HK-2 (cell line): ENCODE results near the gene KIAA1614.

ENCODE experiments used
- DNase-seq: peaks from one replicate; pipeline ENCODE4 v3.0.0-alpha.2; 2018; ENCODE audit not compliant: unreplicated experiment

Gene KIAA1614

GRCh38 chr1:180912801-180913565 is at the start of gene KIAA1614:
TSS of gene KIAA1614 (plus strand) at chr1:180912897. CDS start at chr1:180913244, 347 bp downstream.
- peak; percentile 61 for DNase-seq

GRCh38 chr1:180863158-180863775 is 49.4 kb upstream of the KIAA1614 start:
- peak; percentile 27 for DNase-seq

GRCh38 chr1:180881806-180882509 is 30.7 kb upstream of the KIAA1614 start:
- DNase-seq: no peak

GRCh38 chr1:180884588-180885300 is 28.0 kb upstream of the KIAA1614 start:
- DNase-seq: no peak

- no peak for DNase-seq
Observed at GRCh38 chr1:180886338-180886737, 26.4 kb upstream of the KIAA1614 start.

- no peak for DNase-seq
Observed at GRCh38 chr1:180887841-180888240, 24.9 kb upstream of the KIAA1614 start.

GRCh38 chr1:180888870-180889269 is 23.8 kb upstream of the KIAA1614 start:
- DNase-seq: no peak

GRCh38 chr1:180889325-180889724 is 23.4 kb upstream of the KIAA1614 start:
- DNase-seq: no peak

- DNase-seq: no peak
Observed at GRCh38 chr1:180892272-180892671, 20.4 kb upstream of the KIAA1614 start.

- DNase-seq: no peak
Observed at GRCh38 chr1:180892675-180893074, 20.0 kb upstream of the KIAA1614 start.

- DNase-seq: no peak
Observed at GRCh38 chr1:180893614-180894013, 19.1 kb upstream of the KIAA1614 start.

- no peak for DNase-seq
Observed at GRCh38 chr1:180896161-180896560, 16.5 kb upstream of the KIAA1614 start.

- no peak for DNase-seq
Observed at GRCh38 chr1:180898441-180899219, 14.1 kb upstream of the KIAA1614 start.

GRCh38 chr1:180899262-180899661 is 13.4 kb upstream of the KIAA1614 start:
- no peak for DNase-seq

- DNase-seq: no peak
Observed at GRCh38 chr1:180901076-180901990, 11.4 kb upstream of the KIAA1614 start.

- DNase-seq: no peak
Observed at GRCh38 chr1:180902541-180902940, 10.2 kb upstream of the KIAA1614 start.

- no peak for DNase-seq
Observed at GRCh38 chr1:180905927-180906326, 6.8 kb upstream of the KIAA1614 start.

GRCh38 chr1:180906511-180906910 is 6.2 kb upstream of the KIAA1614 start:
- no peak for DNase-seq

- no peak for DNase-seq
Observed at GRCh38 chr1:180907313-180908055, 5.2 kb upstream of the KIAA1614 start.
